Stomach (tissue), 4 donors: ENCODE results near the gene ZNF444.
"Not testable (repeated sequence)": the region's sequence is repeated elsewhere in the genome, so short reads cannot be mapped to it uniquely, and the experiment has no call there.

Source experiments
- POLR2A ChIP-seq, 4 donors: fragments of 450-650 bp; IDR thresholded peaks; one replicate each; pipeline ENCODE4 v1.6.1; 2016; ENCODE audit warnings: antibody characterized with exemption in 4 of 4, control low read depth in 2 of 4, mild to moderate bottlenecking in 1 of 4, moderate library complexity in 1 of 4
- POLR2AphosphoS5 ChIP-seq, 3 donors: sonication (generic); formaldehyde crosslinking; IDR thresholded peaks; one replicate each; pipeline ENCODE4 v1.6.1; 2016; ENCODE audit warnings: antibody characterized with exemption in 3 of 3
- TF ChIP-seq, protein P1 (sequence below), 7 experiments: fragments of 450-650 bp in 4 of 7; fragments of 200-600 bp in 3 of 7; sonication (generic) in 3 of 7; IDR thresholded peaks; one replicate each; pipeline ENCODE4 v1.5.1; 2016 to 2019; ENCODE audit warnings: antibody characterized with exemption in 7 of 7, control low read depth in 2 of 7, mild to moderate bottlenecking in 1 of 7

GRCh38 chr19:56175861-56176307 lies 34.8 kb downstream of the ZNF444 start, which contains the start of gene GALP:
- TF ChIP-seq, protein P1, sequence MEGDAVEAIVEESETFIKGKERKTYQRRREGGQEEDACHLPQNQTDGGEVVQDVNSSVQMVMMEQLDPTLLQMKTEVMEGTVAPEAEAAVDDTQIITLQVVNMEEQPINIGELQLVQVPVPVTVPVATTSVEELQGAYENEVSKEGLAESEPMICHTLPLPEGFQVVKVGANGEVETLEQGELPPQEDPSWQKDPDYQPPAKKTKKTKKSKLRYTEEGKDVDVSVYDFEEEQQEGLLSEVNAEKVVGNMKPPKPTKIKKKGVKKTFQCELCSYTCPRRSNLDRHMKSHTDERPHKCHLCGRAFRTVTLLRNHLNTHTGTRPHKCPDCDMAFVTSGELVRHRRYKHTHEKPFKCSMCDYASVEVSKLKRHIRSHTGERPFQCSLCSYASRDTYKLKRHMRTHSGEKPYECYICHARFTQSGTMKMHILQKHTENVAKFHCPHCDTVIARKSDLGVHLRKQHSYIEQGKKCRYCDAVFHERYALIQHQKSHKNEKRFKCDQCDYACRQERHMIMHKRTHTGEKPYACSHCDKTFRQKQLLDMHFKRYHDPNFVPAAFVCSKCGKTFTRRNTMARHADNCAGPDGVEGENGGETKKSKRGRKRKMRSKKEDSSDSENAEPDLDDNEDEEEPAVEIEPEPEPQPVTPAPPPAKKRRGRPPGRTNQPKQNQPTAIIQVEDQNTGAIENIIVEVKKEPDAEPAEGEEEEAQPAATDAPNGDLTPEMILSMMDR (IDR thresholded peaks at IDR 0.05): not testable (repeated sequence)
- TF ChIP-seq POLR2A, POLR2AphosphoS5 (IDR thresholded peaks at IDR 0.05): not testable (repeated sequence)
